Activated CD8-positive, alpha-beta memory T cell treated with anti-CD3 and anti-CD28 coated beads, Interleukin-2, amount 50 U/mL, for 24 hours (primary cell): ENCODE results near the gene ADAMTS17.
"Not testable (repeated sequence)": the region's sequence is repeated elsewhere in the genome, so short reads cannot be mapped to it uniquely, and the experiment has no call there.

ENCODE experiments used
- DNase-seq: peaks from one replicate; pipeline ENCODE4 v3.0.0-alpha.2; 2020; ENCODE audit errors: extremely low read depth

ADAMTS17 gene

DNA sequence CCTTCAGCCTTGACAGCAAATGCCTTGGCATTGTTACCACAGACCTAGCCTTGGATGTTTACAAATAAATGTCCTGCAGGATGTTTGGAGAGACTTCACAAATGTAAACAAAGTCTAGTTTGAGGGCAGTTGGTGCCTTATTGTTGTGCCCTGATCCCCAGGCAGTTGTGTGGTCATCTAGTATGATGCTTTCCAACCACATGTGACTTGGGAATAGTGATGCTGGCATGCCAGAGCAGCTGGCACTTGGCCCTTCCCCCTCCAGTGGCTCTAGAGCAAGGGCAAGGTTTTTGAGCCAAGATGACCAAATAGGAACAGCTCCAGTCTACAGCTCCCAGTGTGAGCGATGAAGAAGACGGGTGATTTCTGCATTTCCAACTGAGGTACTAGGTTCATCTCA is 258.2 kb downstream of the ADAMTS17 start:
- no peak for DNase-seq

DNA sequence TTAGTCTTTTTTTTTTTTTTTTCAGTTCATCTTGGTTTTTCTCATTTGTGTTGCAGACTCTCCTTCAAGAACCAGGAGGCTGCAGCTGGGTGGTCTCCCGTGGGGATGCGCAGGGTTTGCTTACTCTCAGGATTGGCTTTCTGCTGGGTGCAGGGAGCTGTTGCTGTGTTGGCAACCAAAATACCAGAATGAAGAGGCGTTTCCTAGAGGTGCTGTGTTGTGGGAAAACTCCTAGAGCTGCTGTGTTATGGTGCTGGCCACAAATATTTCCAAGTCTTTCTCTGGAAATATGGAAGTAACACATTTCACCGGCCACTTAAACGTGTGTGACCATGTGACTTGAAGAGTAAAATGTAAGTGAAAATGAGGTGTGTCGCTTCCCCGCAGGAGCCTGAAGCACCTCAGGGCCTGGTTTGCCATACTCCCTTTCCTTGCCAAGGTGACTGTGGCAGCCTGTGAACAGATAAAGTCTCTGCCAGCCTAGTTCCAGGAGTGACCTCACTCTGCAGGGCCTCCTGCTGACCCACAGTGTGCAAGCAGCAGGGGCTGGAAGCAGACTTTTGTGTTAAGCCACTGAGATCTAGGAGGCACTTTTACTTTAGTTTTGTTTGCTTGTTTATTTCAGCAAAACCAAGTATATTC is 258.9 kb downstream of the ADAMTS17 start:
- DNase-seq: no peak

DNA sequence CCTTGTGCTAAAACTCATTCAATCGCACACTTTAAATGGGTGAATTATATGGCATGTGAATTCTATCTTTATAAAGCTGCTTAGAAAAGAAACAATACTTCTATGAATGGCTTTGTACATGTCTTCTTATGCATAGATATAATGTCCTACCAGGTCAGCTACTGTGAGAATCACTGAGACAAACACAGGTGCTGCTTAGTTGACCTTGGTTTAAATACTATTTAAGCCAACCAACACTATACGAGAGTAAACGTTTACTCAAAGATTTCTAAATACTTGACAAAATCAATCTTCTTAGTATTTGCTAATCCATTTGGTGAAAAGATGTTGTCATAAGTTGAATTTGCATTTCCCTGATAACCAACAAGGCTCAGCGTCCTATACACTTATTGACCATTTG is 260.3 kb downstream of the ADAMTS17 start:
- no peak for DNase-seq

DNA sequence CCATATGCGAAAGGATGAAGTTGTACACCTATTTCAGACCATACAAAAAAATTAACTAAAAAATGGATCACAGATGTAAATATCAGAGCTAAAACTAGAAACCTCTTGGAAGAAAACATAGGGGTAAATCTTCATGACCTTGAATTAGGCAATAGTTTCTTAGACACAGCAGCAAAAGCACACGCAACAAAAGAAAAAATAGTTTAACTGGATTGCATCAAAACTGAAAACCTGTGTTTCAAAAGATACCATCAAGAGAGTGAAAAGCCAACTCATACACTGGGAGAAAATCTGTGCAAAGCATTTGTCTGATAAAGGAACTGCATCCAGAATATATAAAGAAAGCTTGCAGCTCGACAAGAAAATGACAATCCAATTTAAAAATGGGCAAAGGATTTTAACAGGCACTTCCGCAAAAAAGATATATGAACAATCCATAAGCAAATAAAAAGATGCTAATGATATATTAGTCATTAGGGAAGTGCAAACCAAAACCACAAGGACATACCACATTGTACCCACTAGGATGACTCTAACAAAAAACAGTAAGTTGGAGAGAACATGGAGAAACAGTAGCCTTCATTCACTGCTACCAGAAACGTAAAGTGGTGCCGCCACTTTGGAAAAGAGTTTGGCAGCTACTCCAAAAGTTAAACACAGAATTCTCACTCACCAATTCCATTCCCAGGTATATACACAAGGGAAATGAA is 263.1 kb downstream of the ADAMTS17 start:
- no peak for DNase-seq

DNA sequence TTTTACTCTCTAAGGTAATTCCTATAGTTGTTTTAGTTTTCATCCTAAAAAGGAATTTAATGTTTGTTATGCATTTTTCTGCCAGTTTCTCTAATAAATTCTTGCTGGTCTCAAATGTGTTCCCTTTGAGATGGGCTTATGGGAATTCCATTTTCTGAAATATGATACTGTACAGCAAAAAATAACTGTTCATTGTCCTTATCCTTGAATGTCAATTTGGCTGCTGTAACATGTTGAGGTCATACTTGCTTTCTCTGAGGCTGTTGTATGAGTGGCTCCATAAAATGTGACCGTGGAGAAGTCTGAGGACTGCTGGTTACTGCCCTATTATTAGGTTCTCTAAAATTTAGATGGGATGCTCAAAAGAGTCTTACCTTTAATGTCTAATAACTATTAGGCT is 266.5 kb downstream of the ADAMTS17 start:
- no peak for DNase-seq

DNA sequence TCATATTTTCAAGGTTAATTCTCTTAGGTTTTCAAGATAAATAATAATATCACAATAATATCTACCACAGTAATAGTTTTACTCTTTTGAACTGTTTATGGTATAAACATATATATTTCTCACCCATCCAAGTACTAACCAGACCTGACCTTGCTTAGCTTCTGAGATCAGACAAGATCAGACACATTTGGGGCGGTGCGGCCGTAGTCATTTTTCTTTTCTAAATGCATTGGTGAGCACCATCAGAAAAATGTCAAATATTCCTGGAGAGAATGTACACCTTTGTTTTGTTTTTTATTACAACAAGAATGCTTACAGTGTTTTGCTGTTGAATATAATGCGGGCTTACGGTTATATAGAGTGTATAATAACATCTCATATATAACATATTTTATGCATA is 267.8 kb downstream of the ADAMTS17 start:
- DNase-seq: no peak

DNA sequence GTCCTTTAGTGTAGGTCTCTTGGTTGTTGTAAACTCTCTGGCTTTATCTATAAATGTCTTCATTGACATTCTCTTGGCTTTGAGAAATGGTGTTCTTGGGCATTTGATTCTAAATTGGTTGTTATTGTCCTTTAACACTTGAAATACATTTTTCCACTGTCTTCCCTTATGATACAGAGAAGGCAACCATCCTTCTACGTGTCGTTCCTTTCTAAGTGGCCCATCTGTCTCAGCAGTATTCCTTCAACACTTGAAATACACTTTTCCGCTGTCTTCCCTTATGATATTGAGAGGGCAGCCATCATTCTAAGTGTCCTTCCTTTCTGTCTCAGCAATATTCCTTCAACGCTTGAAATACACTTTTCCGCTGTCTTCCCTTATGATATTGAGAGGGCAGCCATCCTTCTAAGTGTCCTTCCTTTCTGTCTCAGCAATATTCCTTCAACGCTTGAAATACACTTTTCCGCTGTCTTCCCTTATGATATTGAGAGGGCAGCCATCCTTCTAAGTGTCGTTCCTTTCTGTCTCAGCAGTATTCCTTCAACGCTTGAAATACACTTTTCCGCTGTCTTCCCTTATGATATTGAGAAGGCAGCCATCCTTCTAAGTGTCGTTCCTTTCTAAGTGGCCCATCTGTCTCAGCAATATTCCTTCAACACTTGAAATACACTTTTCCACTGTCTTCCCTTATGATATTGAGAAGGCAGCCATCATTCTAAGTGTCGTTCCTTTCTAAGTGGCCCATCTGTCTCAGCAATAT is 275.1 kb downstream of the ADAMTS17 start:
- not testable (repeated sequence) for DNase-seq

DNA sequence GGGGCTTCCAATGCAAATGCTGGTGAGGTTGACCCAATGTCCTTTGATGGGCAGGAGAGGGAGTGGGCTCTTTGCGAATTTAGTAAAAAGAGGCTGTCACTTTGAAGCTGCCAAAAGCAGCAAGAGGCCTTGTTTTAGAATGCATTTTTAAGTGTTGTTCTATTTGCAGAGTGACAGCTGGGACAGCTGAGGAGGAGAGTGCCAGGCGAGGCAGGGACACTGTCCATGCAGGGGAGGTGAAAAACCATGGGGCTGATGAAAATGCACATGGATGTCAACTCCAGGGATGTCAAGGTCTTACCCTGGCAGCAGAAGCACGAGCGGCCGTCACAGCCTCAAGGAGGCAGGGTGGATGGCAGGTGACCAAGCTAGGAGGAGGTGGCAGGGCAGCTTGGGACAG is 279.8 kb downstream of the ADAMTS17 start:
- DNase-seq: no peak

DNA sequence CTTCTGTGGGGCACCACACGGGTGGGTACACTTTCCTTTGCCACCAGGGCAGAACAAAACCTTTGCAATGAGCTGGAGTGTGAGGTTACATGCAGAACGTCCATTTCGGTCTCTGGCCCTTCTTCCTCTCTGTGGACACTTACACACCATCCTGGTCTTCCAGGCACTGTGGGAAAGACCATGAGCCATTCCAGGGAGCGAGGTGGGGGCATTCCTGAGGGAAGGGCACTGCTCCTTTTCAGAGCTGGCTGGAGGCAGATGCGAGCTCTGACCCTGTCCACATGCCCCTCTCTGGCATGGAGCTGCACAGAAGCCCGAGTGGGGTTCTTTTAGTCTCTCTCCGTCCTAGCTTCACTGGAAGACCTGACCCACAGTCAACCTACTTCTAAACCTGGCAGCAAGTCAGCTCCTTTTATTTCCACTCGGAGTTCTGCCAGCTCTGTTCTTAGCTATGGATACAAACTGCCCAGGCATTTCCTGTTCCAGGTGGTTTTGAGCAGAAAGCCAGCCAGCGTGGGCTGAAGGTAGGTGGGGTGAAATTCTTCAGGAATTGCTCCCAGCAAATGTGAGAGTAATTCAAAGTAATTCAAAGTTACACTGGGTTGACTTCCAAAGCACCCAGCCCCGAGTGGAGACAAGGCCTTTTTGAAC is 281.4 kb downstream of the ADAMTS17 start:
- no peak for DNase-seq

DNA sequence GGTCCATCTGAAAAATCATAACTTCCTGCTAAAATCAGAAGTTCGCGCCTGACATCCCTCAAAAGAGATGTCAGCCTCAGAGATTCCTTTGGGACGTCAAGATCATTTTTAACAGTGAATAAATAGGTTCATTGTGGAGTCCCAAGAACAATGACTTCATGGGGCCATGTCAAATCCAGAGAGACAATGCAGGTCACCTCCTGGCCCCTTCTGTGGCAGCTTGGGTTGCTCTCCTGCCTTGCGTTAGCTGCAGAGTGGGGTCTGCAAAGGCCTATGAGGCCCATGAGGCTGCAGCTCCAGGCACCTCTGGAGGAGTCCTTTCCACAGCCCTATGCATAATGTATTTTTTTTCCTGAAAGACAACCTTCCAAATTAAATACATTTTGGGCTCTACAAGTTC is 282.3 kb downstream of the ADAMTS17 start:
- no peak for DNase-seq

DNA sequence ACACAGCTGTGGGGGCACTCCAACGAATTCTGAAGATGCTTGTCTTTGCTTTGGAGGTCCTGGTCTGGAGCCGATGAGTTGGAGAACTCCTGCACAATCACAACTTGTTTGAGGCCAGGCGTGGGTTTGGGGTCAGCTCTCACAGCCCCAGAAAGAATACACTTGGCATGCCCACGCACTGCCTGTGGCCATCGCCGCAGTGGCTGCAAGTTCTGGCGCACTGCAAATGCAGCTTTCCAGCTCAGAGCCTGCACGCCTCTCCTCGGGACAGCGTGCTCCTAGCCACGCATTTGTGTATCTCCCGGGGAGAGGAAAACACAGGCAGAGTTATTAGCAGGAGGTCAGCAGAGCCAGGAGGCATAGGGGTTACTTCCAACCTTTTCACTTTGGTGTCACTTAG is 282.7 kb downstream of the ADAMTS17 start:
- no peak for DNase-seq

DNA sequence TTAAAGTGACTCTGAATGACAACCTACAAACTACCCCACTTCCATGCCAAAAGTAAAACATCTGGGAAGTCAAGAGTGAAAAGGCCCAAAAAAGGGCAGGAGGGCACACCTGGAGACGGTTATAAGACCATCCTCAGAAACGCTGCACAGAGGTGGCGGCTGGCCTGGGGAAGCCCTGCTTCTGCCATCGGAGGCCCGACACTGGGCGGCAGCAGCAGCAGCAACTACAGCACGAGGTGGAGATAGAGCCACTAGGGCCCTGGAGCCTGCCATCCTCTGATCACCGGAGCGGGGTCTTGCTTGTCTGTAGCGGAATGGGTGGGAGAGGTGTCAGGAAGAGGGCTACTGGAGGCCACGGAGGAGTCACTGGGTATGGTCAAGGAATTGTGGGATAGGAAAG is 283.3 kb downstream of the ADAMTS17 start:
- DNase-seq: no peak

DNA sequence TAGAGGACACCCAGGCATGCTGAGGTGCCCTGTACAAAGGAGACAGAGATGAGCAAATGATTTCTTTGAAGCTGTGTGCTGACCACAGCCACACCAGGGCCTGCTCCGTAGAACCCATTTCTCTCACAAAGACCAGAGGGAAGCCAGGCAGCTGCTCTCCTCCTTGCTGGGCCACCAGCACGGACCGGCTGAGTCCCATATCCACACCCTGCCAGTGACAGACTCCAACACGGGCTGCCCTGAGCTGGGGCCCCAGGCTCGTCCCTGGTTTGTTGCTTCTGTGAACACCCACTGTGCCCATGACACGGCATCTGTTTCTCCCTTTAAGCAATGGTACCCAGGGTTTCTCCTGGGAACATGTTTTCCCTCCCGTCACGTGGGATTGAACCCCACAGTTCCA is 284.5 kb downstream of the ADAMTS17 start:
- no peak for DNase-seq

DNA sequence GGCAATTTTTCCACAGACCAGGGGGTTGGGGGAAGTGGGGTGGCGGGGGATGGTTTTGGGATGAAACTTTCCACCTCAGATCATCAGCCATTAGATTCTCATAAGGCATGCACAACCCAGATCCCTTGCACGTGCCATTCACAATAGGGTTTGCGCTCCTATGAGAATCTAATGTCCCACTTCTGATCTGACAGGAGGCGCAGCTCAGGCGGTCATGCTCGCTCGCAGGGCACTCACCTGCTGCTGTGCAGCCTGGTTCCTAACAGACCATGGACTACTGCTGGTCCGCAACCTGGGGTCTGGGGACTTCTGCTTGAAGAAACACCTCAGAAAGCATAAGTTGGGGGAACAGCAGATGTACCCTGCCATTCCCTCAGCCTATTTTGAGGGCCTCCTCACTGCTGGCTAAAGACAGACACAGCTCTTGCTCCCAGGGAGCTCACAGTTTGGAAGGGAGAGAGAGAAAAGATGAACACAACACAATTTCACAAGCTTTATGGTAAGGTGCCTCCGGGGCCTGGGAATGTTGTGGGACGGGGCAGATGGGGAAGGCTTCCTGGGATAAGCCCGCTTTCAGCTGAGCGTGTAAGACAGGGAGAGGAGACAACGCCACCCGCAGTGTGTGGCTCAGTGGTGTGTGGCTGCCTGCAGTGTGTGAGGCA is 285.2 kb downstream of the ADAMTS17 start:
- DNase-seq: no peak

DNA sequence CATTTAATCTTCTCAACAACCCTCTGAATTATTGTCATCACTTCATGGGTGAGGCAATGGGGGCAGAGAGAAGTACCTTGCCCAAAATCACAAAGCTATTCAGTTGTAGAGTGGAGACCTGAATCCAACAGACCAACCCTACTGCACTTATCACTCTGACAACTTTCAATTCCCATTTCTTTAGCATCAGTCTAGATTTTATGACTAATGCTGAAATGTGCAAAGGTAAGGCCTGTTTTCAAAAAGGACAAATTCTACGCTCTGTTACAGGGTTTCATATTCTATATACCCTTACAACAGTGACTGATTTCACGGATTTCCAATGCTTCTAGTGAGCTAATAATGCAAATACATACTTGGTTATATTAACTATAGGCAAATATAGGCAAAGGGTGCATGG is 286.0 kb downstream of the ADAMTS17 start:
- DNase-seq: no peak

DNA sequence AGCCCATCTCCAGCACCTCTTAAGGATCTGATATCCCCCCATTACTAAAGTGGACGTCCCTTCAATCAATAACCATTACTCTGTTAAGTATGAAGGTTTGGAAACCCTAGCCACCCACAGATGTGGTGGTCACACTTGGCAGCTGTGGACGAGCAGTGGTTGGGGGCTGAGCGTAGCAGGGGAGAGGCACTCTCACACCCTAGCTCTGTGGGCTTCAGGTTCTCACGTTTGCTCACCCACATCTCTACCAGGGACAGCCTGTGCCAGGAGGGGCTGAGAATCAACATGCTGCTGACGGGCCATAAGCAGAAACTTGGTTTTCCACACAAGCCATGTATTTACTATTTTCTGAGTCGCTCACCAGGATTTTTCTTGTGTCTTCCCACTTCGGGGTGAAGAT is 287.2 kb downstream of the ADAMTS17 start:
- DNase-seq: no peak

DNA sequence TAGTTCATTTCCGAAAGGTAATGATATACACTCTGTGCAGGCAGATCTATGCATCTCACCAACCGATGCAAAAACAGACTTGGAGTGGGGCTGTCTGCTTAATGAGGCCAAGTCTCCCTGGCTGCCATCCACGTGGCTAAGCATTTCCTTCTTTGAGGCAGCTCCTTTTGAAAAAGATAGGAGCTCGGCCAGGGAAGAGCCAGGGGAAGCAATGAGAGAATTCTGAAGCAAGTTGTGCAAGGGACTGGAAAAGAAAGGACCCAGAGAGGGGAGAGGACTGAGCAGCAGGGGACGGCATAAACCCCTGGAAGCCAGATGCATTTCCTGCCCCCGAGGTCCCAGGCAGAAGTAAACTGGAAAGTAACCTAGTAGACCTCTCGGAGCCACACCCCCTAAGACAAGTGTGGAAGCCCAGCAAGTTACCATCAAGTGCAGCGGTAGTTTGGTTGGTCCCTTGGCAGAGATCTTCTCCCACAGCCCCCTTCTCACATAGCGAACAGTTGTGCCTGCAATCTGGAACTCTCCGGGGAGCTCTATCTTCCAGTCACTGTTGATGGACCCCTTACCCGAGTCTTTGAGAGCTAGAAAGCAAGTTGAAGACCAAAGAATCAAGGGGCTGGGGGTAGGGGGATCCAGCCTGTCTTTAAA is 288.2 kb downstream of the ADAMTS17 start:
- DNase-seq: no peak

DNA sequence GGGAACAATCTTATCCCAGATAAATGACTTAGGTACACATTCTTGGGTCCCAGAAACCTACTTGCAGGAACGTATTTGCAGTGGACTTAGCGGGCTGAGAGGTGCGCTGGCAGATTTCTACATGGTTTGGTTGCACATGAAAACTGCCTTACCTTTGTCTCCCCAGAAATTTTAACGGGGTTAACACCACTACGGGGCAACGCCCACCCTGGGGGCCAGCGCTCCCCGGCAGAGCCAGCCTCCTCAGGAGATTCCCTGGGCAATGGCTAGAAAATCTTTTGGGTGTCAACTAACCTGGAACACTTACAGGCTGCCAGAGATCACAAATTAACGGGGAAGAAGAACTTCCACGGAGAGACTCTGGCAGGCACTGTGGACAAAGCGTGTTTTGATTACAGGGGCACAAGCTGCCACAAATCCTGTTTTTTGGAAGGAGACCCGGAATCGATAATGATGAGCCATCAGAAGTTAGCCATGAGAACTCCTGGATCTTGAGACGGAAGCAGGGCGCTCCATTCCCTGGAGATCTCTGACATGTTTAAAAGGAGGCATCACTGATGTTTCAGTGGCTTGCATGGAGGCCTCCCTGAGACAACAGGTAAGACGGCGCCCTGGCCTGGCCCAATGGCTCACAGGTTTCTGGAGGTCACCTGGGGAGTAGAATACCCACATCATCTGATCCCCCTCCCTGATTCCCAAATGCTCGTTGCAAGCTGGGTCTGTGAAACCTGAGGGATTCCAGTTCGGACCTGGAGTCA is 288.9 kb downstream of the ADAMTS17 start:
- DNase-seq: no peak

DNA sequence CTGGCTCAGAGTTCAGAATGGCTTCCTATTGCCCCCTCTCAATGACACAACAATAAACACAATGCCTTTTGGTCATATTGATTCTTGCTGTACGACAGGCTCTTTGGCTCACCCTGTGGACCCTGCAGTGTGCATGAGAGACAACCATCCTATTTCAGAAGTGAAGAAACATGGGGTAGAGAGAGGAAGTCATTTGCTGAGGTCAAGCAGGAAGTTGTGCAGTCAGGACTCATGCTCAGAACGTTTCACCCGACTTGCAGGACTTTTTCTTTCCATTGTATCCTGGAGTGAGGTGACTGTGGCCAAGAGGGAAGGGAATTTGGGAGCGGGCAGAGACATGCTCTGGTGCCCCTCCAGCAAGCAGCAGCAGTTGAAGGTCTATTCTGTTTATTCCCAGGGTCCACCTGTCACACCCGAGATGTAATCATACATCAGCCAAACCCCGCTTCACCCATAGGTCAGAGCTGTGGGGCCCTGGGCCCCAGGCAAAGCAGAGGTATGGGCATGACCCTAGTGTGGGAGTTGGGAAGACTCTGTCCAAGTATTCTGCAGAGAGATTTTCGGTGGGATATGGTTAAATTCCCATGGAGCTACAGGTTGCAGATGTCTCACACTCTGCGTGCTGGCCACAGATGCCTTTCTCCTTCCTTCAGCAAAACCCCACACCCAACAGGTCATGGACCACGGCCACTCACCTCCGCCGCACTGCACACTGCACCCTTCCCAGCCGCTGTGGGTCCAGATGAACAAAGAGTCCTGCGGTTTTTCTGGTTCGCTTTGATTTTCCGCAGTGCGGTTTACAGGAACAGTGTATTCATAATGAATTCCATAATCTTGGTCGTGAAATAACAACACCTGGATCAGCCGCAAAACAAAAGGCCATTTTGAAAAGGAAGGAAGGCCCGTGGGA is 290.6 kb downstream of the ADAMTS17 start:
- DNase-seq: no peak
